HG03108 (cell line): Measurements from ENCODE around the gene DLG1.
"Not testable (repeated sequence)": the region's sequence is repeated elsewhere in the genome, so short reads cannot be mapped to it uniquely, and the experiment has no call there.

Source experiments
- ATAC-seq: cut with Tn5 transposase; IDR thresholded peaks from one replicate; pipeline ENCODE4 v1.9.1; 2021; ENCODE audit warnings: moderate library complexity; ENCODE audit not compliant: unreplicated experiment

DLG1 gene

GRCh38 chr3:197292083-197292646, 6.2 kb downstream of the DLG1 start:
- ATAC-seq: no peak

- ATAC-seq: no peak
These were observed 8.7 kb downstream of the DLG1 start for GRCh38 chr3:197289726-197290125.

GRCh38 chr3:197286678-197287077, 11.7 kb downstream of the DLG1 start:
- ATAC-seq: no peak

GRCh38 chr3:197285557-197285956, 12.9 kb downstream of the DLG1 start:
- no peak for ATAC-seq

GRCh38 chr3:197283045-197283444, 15.4 kb downstream of the DLG1 start:
- ATAC-seq: no peak

- no peak for ATAC-seq
These were observed 16.6 kb downstream of the DLG1 start for GRCh38 chr3:197281849-197282248.

GRCh38 chr3:197280156-197280555, 18.3 kb downstream of the DLG1 start:
- no peak for ATAC-seq

GRCh38 chr3:197278933-197279332, 19.5 kb downstream of the DLG1 start:
- no peak for ATAC-seq

GRCh38 chr3:197276808-197277207, 21.6 kb downstream of the DLG1 start:
- ATAC-seq: not testable (repeated sequence)

- no peak for ATAC-seq
These were observed 27.7 kb downstream of the DLG1 start for GRCh38 chr3:197270558-197271317.

GRCh38 chr3:197269024-197269423, 29.4 kb downstream of the DLG1 start:
- no peak for ATAC-seq

- ATAC-seq: no peak
These were observed 30.1 kb downstream of the DLG1 start for GRCh38 chr3:197268294-197268693.

- no peak for ATAC-seq
These were observed 32.1 kb downstream of the DLG1 start for GRCh38 chr3:197266331-197266730.

GRCh38 chr3:197262709-197263108, 35.7 kb downstream of the DLG1 start:
- no peak for ATAC-seq

- ATAC-seq: no peak
These were observed 37.3 kb downstream of the DLG1 start for GRCh38 chr3:197261164-197261509.

- no peak for ATAC-seq
These were observed 37.8 kb downstream of the DLG1 start for GRCh38 chr3:197260491-197261163.

GRCh38 chr3:197259096-197259495, 39.3 kb downstream of the DLG1 start:
- ATAC-seq: no peak

- ATAC-seq: no peak
These were observed 40.1 kb downstream of the DLG1 start for GRCh38 chr3:197258168-197258755.

GRCh38 chr3:197257711-197258110, 40.7 kb downstream of the DLG1 start:
- no peak for ATAC-seq

GRCh38 chr3:197256836-197257444, 41.5 kb downstream of the DLG1 start:
- ATAC-seq: no peak

- ATAC-seq: no peak
These were observed 42.3 kb downstream of the DLG1 start for GRCh38 chr3:197256104-197256503.
